Stomach (tissue), 9 donors: Measurements from ENCODE around the gene ATF3. TPM values are rescaled to one million over a fixed set of nuclear protein-coding genes. Genes with fewer than 3 reads are reported as not detected.

Source experiments
- DNase-seq, 2 donors: peaks; one replicate each; pipeline versions ENCODE4 v3.0.0 to v3.0.0-alpha.2; 2013 to 2019
- H3K27ac ChIP-seq, 5 donors: fragments of 200-600 bp in 4 of 5; sonication (generic) in 4 of 5; one replicate each; pipeline ENCODE4 v1.5.1; 2013 to 2019; ENCODE audit warnings: mild to moderate bottlenecking in 1 of 5, moderate library complexity in 1 of 5
- H3K27me3 ChIP-seq, 3 donors: fragments of 200-600 bp; sonication (generic); one replicate each; pipeline ENCODE4 v1.5.1; 2017 to 2019; ENCODE audit warnings: mixed run types in 1 of 3
- H3K36me3 ChIP-seq, 4 donors: fragments of 200-600 bp; sonication (generic); 1 replicate in 3 of 4; 2 replicates in 1 of 4; pipeline ENCODE4 v1.5.1; 2016 to 2019
- H3K4me1 ChIP-seq, 4 donors: fragments of 200-600 bp; sonication (generic); one replicate each; pipeline ENCODE4 v1.5.1; 2016 to 2019
- H3K4me3 ChIP-seq, 4 donors: fragments of 200-600 bp; sonication (generic) in 3 of 4; one replicate each; pipeline ENCODE4 v1.5.1; 2016 to 2019; ENCODE audit warnings: mild to moderate bottlenecking in 1 of 4
- H3K9me3 ChIP-seq, 4 donors: fragments of 200-600 bp; sonication (generic); one replicate each; pipeline ENCODE4 v1.5.1; 2016 to 2019
- EP300 ChIP-seq: sonication (generic); formaldehyde crosslinking; IDR thresholded peaks from one replicate; pipeline ENCODE4 v1.6.1; 2017; ENCODE audit warnings: antibody characterized with exemption
- POLR2A ChIP-seq, 4 donors: fragments of 450-650 bp; IDR thresholded peaks; one replicate each; pipeline ENCODE4 v1.6.1; 2016; ENCODE audit warnings: antibody characterized with exemption in 4 of 4, control low read depth in 2 of 4, mild to moderate bottlenecking in 1 of 4, moderate library complexity in 1 of 4
- POLR2AphosphoS5 ChIP-seq, 3 donors: sonication (generic); formaldehyde crosslinking; IDR thresholded peaks; one replicate each; pipeline ENCODE4 v1.6.1; 2016; ENCODE audit warnings: antibody characterized with exemption in 3 of 3
- WGBS, 5 donors: extraction: QIAGEN DNeasy Blood & Tissue Kit in 3 of 5; methylation state at CpG; one replicate each; pipeline versions ENCODE4 v1.1.5 to v1.1.7; 2013 to 2018; 5-methylcytosine and 5-hydroxymethylcytosine counted together
- intact Hi-C: fragments of 100-400 bp; cut with DNase I; formaldehyde crosslinking; loops from one replicate; pipeline ENCODE4 v1.15.1; 2023; ENCODE audit warnings: low total_unique reads
- polyA plus RNA-seq, 3 donors: library from polyadenylated mRNA; stranded (reverse); fragments of 200-250 nt; gene quantifications; one replicate each; pipeline ENCODE4 v1.2.3, GENCODE V29; 2013
- total RNA-seq, 5 donors: library from RNA; depleted of rRNA; stranded (reverse); fragments of >200 nt; gene quantifications; one replicate each; pipeline versions ENCODE4 v1.1.0 to v1.2.3, GENCODE V29; 2014 to 2016
- TF ChIP-seq, protein P1 (sequence below), 7 experiments: fragments of 450-650 bp in 4 of 7; fragments of 200-600 bp in 3 of 7; sonication (generic) in 3 of 7; IDR thresholded peaks; one replicate each; pipeline ENCODE4 v1.5.1; 2016 to 2019; ENCODE audit warnings: antibody characterized with exemption in 7 of 7, control low read depth in 2 of 7, mild to moderate bottlenecking in 1 of 7
- donor health status: healthy with polysubstance abuse.
- donor health status: Bipolar disorder and iron deficiency.
- donor health status: healthy.

Gene ATF3
- total and polyA plus RNA-seq, 8 donors, result 14.0 to 60.2 (median 33.0) TPM; not detected in 1

DNA sequence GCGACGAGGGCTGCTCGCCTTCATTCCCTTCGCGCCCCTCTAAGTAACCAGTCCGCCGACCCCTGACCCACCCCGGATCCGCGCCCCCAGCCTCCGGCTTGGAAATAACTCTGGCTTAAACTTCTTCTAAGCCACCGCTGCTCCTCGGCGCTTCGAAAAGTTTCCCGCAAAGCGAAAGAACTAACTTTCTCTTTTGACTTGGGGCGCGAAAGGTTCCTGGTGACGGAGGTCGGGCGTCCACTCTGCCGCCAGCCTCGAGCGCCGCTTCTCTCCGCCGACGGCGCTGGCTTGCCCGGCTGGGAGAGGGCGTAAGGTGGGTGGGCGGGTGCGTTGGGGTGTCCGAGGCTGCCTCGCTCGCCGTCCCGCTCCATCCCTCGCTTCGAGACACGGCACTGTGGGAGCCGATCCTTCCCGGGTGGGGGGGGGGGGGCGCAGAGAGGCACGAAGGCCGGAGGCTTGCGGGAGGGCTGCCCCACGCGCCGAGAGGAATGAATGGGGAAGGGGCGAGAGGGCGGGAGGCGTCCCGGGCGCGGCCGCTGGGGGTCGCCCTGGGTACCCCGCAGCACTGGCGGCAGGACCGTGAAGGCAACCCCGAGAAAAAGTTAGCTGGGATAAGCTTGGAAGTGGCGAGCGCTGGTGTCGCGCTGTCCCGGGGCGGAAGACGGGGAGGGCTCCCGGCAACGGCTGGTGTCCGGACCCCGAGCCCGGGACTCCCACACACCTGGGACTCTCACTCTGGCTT lies 569 bp downstream of the ATF3 start:
- intact Hi-C loops, result no loop called here

DNA sequence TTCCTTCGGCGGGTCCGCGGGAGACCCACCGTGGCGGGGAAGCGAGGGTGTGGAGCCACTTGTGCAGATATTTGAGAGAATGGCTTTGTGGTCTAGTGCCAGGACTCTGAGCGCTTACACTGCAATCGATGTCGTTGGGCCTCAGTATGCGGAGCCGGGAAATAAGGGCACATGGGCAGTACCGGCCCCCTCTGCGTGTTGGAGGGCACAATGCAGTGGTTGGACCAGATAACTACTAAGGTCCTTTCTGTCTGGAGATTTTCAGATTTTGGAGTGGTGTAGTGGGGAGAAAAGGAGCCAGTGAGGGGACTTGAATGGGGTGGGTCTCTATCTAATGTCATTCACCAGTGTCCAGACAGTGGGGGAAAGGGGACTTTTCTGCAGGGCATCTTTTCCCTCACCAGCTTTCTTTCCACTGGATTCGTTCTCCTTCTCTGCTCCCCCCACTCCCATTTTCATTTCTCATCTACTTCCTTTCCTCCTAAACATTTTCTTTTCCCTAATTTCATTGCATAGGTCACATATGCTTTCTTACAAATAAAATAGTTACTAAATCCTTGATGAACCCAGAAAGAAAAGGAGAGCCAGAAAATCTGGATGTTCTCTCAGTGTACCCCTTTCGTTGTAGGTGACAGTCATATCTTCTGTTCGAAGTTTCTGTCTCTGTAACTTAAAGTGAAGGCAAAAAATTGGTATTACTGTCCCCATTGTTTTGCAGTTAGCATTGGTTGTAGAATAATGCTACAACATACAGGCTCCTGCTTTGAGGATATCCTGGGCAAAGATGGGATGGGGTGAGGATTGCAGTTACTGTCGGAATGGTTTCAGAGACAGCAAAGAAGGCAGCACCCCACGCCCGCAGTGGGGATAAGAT lies 1.4 kb downstream of the ATF3 start:
- Histone ChIP-seq H3K27ac (peak overlapping the region; percentile 95 to 99 (median 99)), H3K4me1 (peaks cover 16 to 54% (median 44%) of the 10 kb centered on the region in 4 donors), H3K9me3 (no peaks in the 10 kb centered on the region), H3K36me3 (peaks cover 0 to 5% (median 2%) of the 10 kb centered on the region in 4 donors), H3K4me3 (peak overlapping the region; percentile 66 to 75 (median 68)), H3K27me3 (peaks cover 4 to 32% (median 16%) of the 10 kb centered on the region in 3 donors)
- 26 to 27% (median 27%) methylated on average over 19 to 20 of the region's 20 CpGs for WGBS, 5 donors
- TF ChIP-seq EP300, result no peak
- TF ChIP-seq, protein P1, sequence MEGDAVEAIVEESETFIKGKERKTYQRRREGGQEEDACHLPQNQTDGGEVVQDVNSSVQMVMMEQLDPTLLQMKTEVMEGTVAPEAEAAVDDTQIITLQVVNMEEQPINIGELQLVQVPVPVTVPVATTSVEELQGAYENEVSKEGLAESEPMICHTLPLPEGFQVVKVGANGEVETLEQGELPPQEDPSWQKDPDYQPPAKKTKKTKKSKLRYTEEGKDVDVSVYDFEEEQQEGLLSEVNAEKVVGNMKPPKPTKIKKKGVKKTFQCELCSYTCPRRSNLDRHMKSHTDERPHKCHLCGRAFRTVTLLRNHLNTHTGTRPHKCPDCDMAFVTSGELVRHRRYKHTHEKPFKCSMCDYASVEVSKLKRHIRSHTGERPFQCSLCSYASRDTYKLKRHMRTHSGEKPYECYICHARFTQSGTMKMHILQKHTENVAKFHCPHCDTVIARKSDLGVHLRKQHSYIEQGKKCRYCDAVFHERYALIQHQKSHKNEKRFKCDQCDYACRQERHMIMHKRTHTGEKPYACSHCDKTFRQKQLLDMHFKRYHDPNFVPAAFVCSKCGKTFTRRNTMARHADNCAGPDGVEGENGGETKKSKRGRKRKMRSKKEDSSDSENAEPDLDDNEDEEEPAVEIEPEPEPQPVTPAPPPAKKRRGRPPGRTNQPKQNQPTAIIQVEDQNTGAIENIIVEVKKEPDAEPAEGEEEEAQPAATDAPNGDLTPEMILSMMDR (IDR thresholded peaks at IDR 0.05), result no peak
- no peak for TF ChIP-seq POLR2A (IDR thresholded peaks at IDR 0.05)
- no peak for TF ChIP-seq POLR2AphosphoS5 (IDR thresholded peaks at IDR 0.05)
- no peak for DNase-seq
- intact Hi-C loops, result no loop called here

More for the DNA sequence above, 569 bp downstream of the ATF3 start:
- Histone ChIP-seq H3K36me3 (no peaks in the 10 kb centered on the region), H3K4me3 (peak overlapping the region; percentile 66 to 75 (median 68)), H3K9me3 (no peaks in the 10 kb centered on the region), H3K4me1 (peaks cover 16 to 51% (median 44%) of the 10 kb centered on the region in 4 donors), H3K27ac (peak overlapping the region; percentile 95 to 99 (median 99)), H3K27me3 (peaks cover 4 to 40% (median 16%) of the 10 kb centered on the region in 3 donors)
- DNase-seq, result peak; percentile 57 to 89
- 0 to 1% (median 1%) methylated on average over 33 to 73 of the region's 75 CpGs for WGBS, 5 donors
- TF ChIP-seq EP300 (no peak), POLR2AphosphoS5 (IDR thresholded peaks at IDR 0.05) (no peak), POLR2A (IDR thresholded peaks at IDR 0.05) (no peak)
- TF ChIP-seq, protein P1 (IDR thresholded peaks at IDR 0.05), result peak in 4 of 7 experiments; percentile 13 to 39 (median 18)

DNA sequence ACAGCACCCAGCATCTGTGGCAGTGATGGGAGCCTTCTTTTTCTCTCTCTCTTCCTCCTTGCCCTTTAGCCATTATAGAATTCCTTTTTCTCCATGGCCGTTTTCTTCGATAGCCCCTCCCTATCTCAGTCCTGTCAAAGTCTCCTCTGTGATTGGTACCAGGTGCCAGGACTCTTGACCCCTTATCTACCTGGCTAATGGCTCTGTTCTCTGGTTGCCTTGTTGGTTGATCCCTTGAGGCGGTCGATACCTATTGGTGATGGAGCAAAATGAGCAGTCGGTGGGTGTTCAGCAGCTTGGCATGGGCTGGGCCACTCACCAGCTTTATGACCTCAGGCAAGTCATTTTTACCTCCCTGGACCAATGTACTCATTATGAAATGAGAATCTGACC lies 2.0 kb downstream of the ATF3 start:
- no peak for DNase-seq
- Histone ChIP-seq H3K4me3 (peak overlapping the region; percentile 13 to 75 (median 66)), H3K9me3 (no peaks in the 10 kb centered on the region), H3K27ac (no peak overlapping the region), H3K4me1 (peaks cover 16 to 54% (median 42%) of the 10 kb centered on the region in 4 donors), H3K36me3 (peaks cover 6 to 11% (median 7%) of the 10 kb centered on the region in 4 donors), H3K27me3 (peaks cover 4 to 25% (median 16%) of the 10 kb centered on the region in 3 donors)
- TF ChIP-seq POLR2AphosphoS5 (IDR thresholded peaks at IDR 0.05), result no peak
- TF ChIP-seq EP300, result no peak
- TF ChIP-seq, protein P1 (IDR thresholded peaks at IDR 0.05), result no peak
- TF ChIP-seq POLR2A (IDR thresholded peaks at IDR 0.05), result no peak
- intact Hi-C loops, result no loop called here
- 80 to 87% (median 84%) methylated on average over 5 of the region's 5 CpGs for WGBS, 5 donors
